WTC11 (cell line): ENCODE measurements around the gene VARS1. TPM values are rescaled to one million over a fixed set of nuclear protein-coding genes. Genes with fewer than 3 reads are reported as not detected.

ENCODE experiments used
- ATAC-seq: fragments of 200-7000 bp; cut with Tn5 transposase; 2 replicates; pipeline ENCODE4 v1.10.0; 2021; ENCODE audit warnings: mild to moderate bottlenecking, moderate library complexity
- CTCF ChIA-PET: fragments of 300-600 bp; sonication (Branson Sonifier 250); formaldehyde crosslinking; loops from one replicate; lab custom pipeline; 2021; ENCODE audit warnings: antibody characterized with exemption; lab: Charles Lee
- POLR2A ChIA-PET: fragments of 350-600 bp; sonication (Branson Sonifier 250); formaldehyde crosslinking; loops from one replicate; lab custom pipeline; 2021; ENCODE audit warnings: antibody characterized with exemption; lab: Charles Lee
- DNase-seq: peaks from one replicate; pipeline ENCODE4 v3.0.0; 2021; ENCODE audit warnings: low spot score
- H3K27ac Mint-ChIP-seq: 2 replicates; pipeline ENCODE4 v1.8.0; 2021; ENCODE audit warnings: mixed read lengths
- H3K27me3 Mint-ChIP-seq: 2 replicates; pipeline ENCODE4 v1.8.0; 2021; ENCODE audit warnings: low read depth, mild to moderate bottlenecking, moderate library complexity, mixed read lengths
- H3K36me3 Mint-ChIP-seq: 2 replicates; pipeline ENCODE4 v1.8.0; 2021; ENCODE audit warnings: mixed read lengths
- H3K4me1 Mint-ChIP-seq: 2 replicates; pipeline ENCODE4 v1.8.0; 2022; ENCODE audit warnings: mixed read lengths
- H3K4me3 Mint-ChIP-seq: 2 replicates; pipeline ENCODE4 v1.8.0; 2021; ENCODE audit warnings: mild to moderate bottlenecking, moderate library complexity, mixed read lengths
- H3K9me3 Mint-ChIP-seq: 2 replicates; pipeline ENCODE4 v1.8.0; 2021; ENCODE audit warnings: mixed read lengths
- AR ChIP-seq: fragments of 250-450 bp; sonication (Bioruptor Pico); IDR thresholded peaks from 2 replicates; pipeline ENCODE4 v1.9.0; 2021; ENCODE audit warnings: mild to moderate bottlenecking
- ARID4B ChIP-seq: sonication (generic); formaldehyde crosslinking; IDR thresholded peaks from 2 replicates; pipeline ENCODE4 v1.8.0; 2023; ENCODE audit warnings: missing genetic modification reagents, mild to moderate bottlenecking, borderline replicate concordance
- ATF6 ChIP-seq: sonication (generic); formaldehyde crosslinking; IDR thresholded peaks from 2 replicates; pipeline ENCODE4 v1.8.1; 2023; ENCODE audit warnings: mild to moderate bottlenecking, missing genetic modification reagents
- E2F5 ChIP-seq: sonication (generic); formaldehyde crosslinking; IDR thresholded peaks from 2 replicates; pipeline ENCODE4 v1.8.1; 2022; ENCODE audit warnings: mild to moderate bottlenecking, moderate library complexity, missing genetic modification reagents
- ERG ChIP-seq: fragments of 250-450 bp; sonication (Bioruptor Pico); IDR thresholded peaks from 2 replicates; pipeline ENCODE4 v1.8.0; 2021; ENCODE audit warnings: mild to moderate bottlenecking
- ESRRA ChIP-seq: sonication (generic); formaldehyde crosslinking; IDR thresholded peaks from 2 replicates; pipeline ENCODE4 v1.8.1; 2022; ENCODE audit warnings: mild to moderate bottlenecking, missing genetic modification reagents, borderline replicate concordance
- FOXJ3 ChIP-seq: sonication (generic); formaldehyde crosslinking; IDR thresholded peaks from 2 replicates; pipeline ENCODE4 v1.9.0; 2021; ENCODE audit warnings: missing genetic modification reagents, mild to moderate bottlenecking, borderline replicate concordance
- FOXP1 ChIP-seq: sonication (generic); formaldehyde crosslinking; IDR thresholded peaks from 2 replicates; pipeline ENCODE4 v1.8.0; 2022; ENCODE audit warnings: missing genetic modification reagents, mild to moderate bottlenecking, moderate library complexity, borderline replicate concordance
- JUN ChIP-seq: sonication (generic); formaldehyde crosslinking; IDR thresholded peaks from 2 replicates; pipeline ENCODE4 v1.8.0; 2023; ENCODE audit warnings: mild to moderate bottlenecking, missing genetic modification reagents
- RORB ChIP-seq: fragments of 250-450 bp; sonication (Bioruptor Pico); IDR thresholded peaks from 2 replicates; pipeline ENCODE4 v1.9.0; 2021; ENCODE audit warnings: mild to moderate bottlenecking
- SP1 ChIP-seq: sonication (generic); formaldehyde crosslinking; conservative IDR thresholded peaks from 2 replicates; pipeline ENCODE4 v1.8.1; 2022; ENCODE audit warnings: missing genetic modification reagents
- TEAD1 ChIP-seq: sonication (generic); formaldehyde crosslinking; IDR thresholded peaks from 2 replicates; pipeline ENCODE4 v1.8.0; 2022; ENCODE audit warnings: mild to moderate bottlenecking, missing genetic modification reagents
- TP53 ChIP-seq: sonication (generic); formaldehyde crosslinking; IDR thresholded peaks from 2 replicates; pipeline ENCODE4 v1.8.1; 2023; ENCODE audit warnings: mild to moderate bottlenecking, missing genetic modification reagents
- ZBTB21 ChIP-seq: sonication (generic); formaldehyde crosslinking; IDR thresholded peaks from 2 replicates; pipeline ENCODE4 v1.8.1; 2023; ENCODE audit warnings: mild to moderate bottlenecking, missing genetic modification reagents, borderline replicate concordance
- ZMAT4 ChIP-seq: fragments of 250-450 bp; sonication (Bioruptor Pico); IDR thresholded peaks from 2 replicates; pipeline ENCODE4 v1.9.0; 2021; ENCODE audit warnings: mild to moderate bottlenecking
- ZNF121 ChIP-seq: sonication (generic); formaldehyde crosslinking; IDR thresholded peaks from 2 replicates; pipeline ENCODE4 v1.8.0; 2023; ENCODE audit warnings: missing genetic modification reagents
- ZNF138 ChIP-seq: sonication (generic); formaldehyde crosslinking; conservative IDR thresholded peaks from 2 replicates; pipeline ENCODE4 v1.8.1; 2022; ENCODE audit warnings: mild to moderate bottlenecking, moderate library complexity, missing genetic modification reagents
- ZNF219 ChIP-seq: sonication (generic); formaldehyde crosslinking; IDR thresholded peaks from 2 replicates; pipeline ENCODE4 v1.8.0; 2023; ENCODE audit warnings: missing genetic modification reagents, mild to moderate bottlenecking, borderline replicate concordance
- ZNF317 ChIP-seq: sonication (generic); formaldehyde crosslinking; IDR thresholded peaks from 2 replicates; pipeline ENCODE4 v1.8.1; 2023; ENCODE audit warnings: low read depth, mild to moderate bottlenecking, moderate library complexity, missing genetic modification reagents, borderline replicate concordance
- ZNF396 ChIP-seq: fragments of 250-450 bp; sonication (Bioruptor Pico); IDR thresholded peaks from 2 replicates; pipeline ENCODE4 v1.8.0; 2021; ENCODE audit warnings: mild to moderate bottlenecking, moderate library complexity, borderline replicate concordance
- ZNF671 ChIP-seq: fragments of 250-450 bp; sonication (Bioruptor Pico); IDR thresholded peaks from 2 replicates; pipeline ENCODE4 v1.8.0; 2021; ENCODE audit warnings: mild to moderate bottlenecking
- total RNA-seq: library from RNA; stranded (reverse); gene quantifications from 3 replicates; pipeline ENCODE4 v1.2.3, GENCODE V29; 2021

VARS1 gene
- total RNA-seq, 1 experiment from 2014 or later: 177 TPM

- TF ChIP-seq ZNF317 (CRISPR knock-in tag) (no peak), TP53 (CRISPR knock-in tag) (no peak), JUN (0 out of 2 replicates have a peak, but pooled peaks have one; percentile 33)
Observed at GRCh38 chr6:31827286-31828079, 31.9 kb upstream of the VARS1 start, which contains the start of gene HSPA1B (continued).

- no peaks in the 10 kb centered on the region for H3K9me3 Mint-ChIP-seq
- H3K4me3 Mint-ChIP-seq: peak overlapping the region; percentile 75
- H3K4me1 Mint-ChIP-seq: peaks cover 46% of the 10 kb centered on the region
- H3K27ac Mint-ChIP-seq: peak overlapping the region; percentile 99
- DNase-seq (peak; percentile 62), ATAC-seq (peak; percentile 20)
- ChIA-PET CTCF (interaction anchor here (0.7 to 2.3 kb wide), 13 partner anchors 12 to 166 kb away, joined by 3 to 16 read pairs (median 4); partner anchors contain the start of genes C6orf47, HSPA1A, HSPA1L and LSM2), POLR2A (interaction anchor here (0.6 to 2.3 kb wide), 27 partner anchors 9 to 285 kb away, joined by 3 to 23 read pairs (median 6); partner anchors contain the start of genes ABHD16A, BAG6, C6orf47 and CLIC1)
- H3K36me3 Mint-ChIP-seq: no peaks in the 10 kb centered on the region
- TF ChIP-seq ZMAT4 (CRISPR knock-in tag): no peak
- TF ChIP-seq ZBTB21 (CRISPR knock-in tag): no peak
- TF ChIP-seq ZNF138 (CRISPR knock-in tag): no peak
- TF ChIP-seq ZNF396 (CRISPR knock-in tag): no peak
- no peak for TF ChIP-seq TEAD1 (CRISPR knock-in tag)
- TF ChIP-seq ZNF219: no peak
- no peak for TF ChIP-seq ZNF317 (CRISPR knock-in tag)
- TF ChIP-seq ATF6: no peak
- TF ChIP-seq ESRRA (CRISPR knock-in tag): no peak
- no peak for TF ChIP-seq ZNF671 (CRISPR knock-in tag)
- no peak for TF ChIP-seq E2F5 (CRISPR knock-in tag)
- TF ChIP-seq RORB (CRISPR knock-in tag): no peak
- TF ChIP-seq ERG (CRISPR knock-in tag): no peak
- TF ChIP-seq ZNF121 (CRISPR knock-in tag): no peak
- TF ChIP-seq FOXP1 (CRISPR knock-in tag): no peak
- no peak for TF ChIP-seq AR (CRISPR knock-in tag)
- no peak for TF ChIP-seq SP1
- TF ChIP-seq FOXJ3 (CRISPR knock-in tag): no peak
- no peak for TF ChIP-seq ARID4B
- H3K27me3 Mint-ChIP-seq: no peaks in the 10 kb centered on the region
Observed at GRCh38 chr6:31826793-31827285, 31.3 kb upstream of the VARS1 start.
